ENCODE results near the gene OR6C4. TPM values are rescaled to one million over a fixed set of nuclear protein-coding genes. Genes with fewer than 3 reads are reported as not detected.
"Not testable (repeated sequence)": the region's sequence is repeated elsewhere in the genome, so short reads cannot be mapped to it uniquely, and the experiment has no call there.

OR6C4 gene
- total and polyA plus RNA-seq, 2 experiments from 2014 or later = not detected

- Histone ChIP-seq H3K9me3 (ENCODE audit: low read depth) (no peaks in the 10 kb centered on the region), H4K20me1 (ENCODE audit: insufficient read depth, poor library complexity, severe bottlenecking) (no peaks in the 10 kb centered on the region), H3K27me3 (no peaks in the 10 kb centered on the region), H3K4me3 (no peak overlapping the region), H3K36me3 (replicated peaks; ENCODE audit: insufficient read depth, low read depth) (no peaks in the 10 kb centered on the region), H3K4me2 (no peak overlapping the region), H3K4me1 (ENCODE audit: insufficient read depth) (no peaks in the 10 kb centered on the region), H3K9me2 (replicated peaks; ENCODE audit: insufficient read depth) (no peaks in the 10 kb centered on the region), H3K79me2 (no peaks in the 10 kb centered on the region), H3K27ac (no peak overlapping the region), H2AFZ (no peak overlapping the region)
- WGBS (ENCODE audit: low lambda C conversion rate, missing lambda C conversion rate) = 81% methylated on average over 2 of the region's 2 CpGs
- TF ChIP-seq, protein P1, sequence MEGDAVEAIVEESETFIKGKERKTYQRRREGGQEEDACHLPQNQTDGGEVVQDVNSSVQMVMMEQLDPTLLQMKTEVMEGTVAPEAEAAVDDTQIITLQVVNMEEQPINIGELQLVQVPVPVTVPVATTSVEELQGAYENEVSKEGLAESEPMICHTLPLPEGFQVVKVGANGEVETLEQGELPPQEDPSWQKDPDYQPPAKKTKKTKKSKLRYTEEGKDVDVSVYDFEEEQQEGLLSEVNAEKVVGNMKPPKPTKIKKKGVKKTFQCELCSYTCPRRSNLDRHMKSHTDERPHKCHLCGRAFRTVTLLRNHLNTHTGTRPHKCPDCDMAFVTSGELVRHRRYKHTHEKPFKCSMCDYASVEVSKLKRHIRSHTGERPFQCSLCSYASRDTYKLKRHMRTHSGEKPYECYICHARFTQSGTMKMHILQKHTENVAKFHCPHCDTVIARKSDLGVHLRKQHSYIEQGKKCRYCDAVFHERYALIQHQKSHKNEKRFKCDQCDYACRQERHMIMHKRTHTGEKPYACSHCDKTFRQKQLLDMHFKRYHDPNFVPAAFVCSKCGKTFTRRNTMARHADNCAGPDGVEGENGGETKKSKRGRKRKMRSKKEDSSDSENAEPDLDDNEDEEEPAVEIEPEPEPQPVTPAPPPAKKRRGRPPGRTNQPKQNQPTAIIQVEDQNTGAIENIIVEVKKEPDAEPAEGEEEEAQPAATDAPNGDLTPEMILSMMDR (IDR thresholded peaks at IDR 0.05; ENCODE audit: poor library complexity) = no peak
- TF ChIP-seq EZH2 (IDR thresholded peaks at IDR 0.05; ENCODE audit: borderline replicate concordance) (no peak), EZH2phosphoT487 (IDR thresholded peaks at IDR 0.05; ENCODE audit: low read depth, severe bottlenecking, unreplicated experiment) (no peak)
- no peak for DNase-seq (ENCODE audit: low spot score)
Measured at GRCh38 chr12:55585817-55586216, 36.4 kb downstream of the OR6C4 start.

DNA sequence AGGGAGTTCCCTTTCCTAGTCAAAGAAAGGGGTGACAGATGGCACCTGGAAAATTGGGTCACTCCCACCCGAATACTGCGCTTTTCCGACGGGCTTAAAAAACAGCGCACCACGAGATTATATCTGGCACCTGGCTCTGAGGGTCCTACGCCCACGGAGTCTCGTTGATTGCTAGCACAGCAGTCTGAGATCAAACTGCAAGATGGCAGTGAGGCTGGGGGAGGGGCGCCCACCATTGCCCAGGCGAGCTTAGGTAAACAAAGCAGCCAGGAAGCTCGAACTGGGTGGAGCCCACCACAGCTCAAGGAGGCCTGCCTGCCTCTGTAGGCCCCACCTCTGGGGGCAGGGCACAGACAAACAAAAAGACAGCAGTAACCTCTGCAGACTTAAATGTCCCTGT, 40.8 kb downstream of the OR6C4 start:
- H3K27ac ChIP-seq; H3K9me3 ChIP-seq (ENCODE audit: low read depth); H4K20me1 ChIP-seq (ENCODE audit: insufficient read depth, poor library complexity, severe bottlenecking); H3K36me3 ChIP-seq (replicated peaks; ENCODE audit: insufficient read depth, low read depth); H3K27me3 ChIP-seq; H3K4me1 ChIP-seq (ENCODE audit: insufficient read depth); DNase-seq (ENCODE audit: low spot score); H3K4me2 ChIP-seq; H3K9me2 ChIP-seq (replicated peaks; ENCODE audit: insufficient read depth); H3K79me2 ChIP-seq; H3K4me3 ChIP-seq; H2AFZ ChIP-seq: not testable (repeated sequence)
- 71% methylated on average over 12 of the region's 12 CpGs for WGBS (ENCODE audit: low lambda C conversion rate, missing lambda C conversion rate)

Other genes with a start within 250 kb of the OR6C4 start
- not detected in 2 replicates for gene OR6C1, start 235.3 kb upstream of the OR6C4 start, total RNA-seq
- not detected in 2 replicates for gene OR6C1, start 235.3 kb upstream of the OR6C4 start, polyA plus RNA-seq
- not detected in 2 replicates for gene OR6C3, start 218.9 kb upstream of the OR6C4 start, total RNA-seq
- not detected in 2 replicates for gene OR6C3, start 218.9 kb upstream of the OR6C4 start, polyA plus RNA-seq
- gene OR6C75, start 186.6 kb upstream of the OR6C4 start, total RNA-seq = not detected in 2 replicates
- gene OR6C75, start 186.6 kb upstream of the OR6C4 start, polyA plus RNA-seq = not detected in 2 replicates
- not detected in 2 replicates for gene OR6C65, start 149.1 kb upstream of the OR6C4 start, total RNA-seq
- gene OR6C65, start 149.1 kb upstream of the OR6C4 start, polyA plus RNA-seq = not detected in 2 replicates
- not detected in 2 replicates for gene OR6C76, start 123.3 kb upstream of the OR6C4 start, total RNA-seq
- not detected in 2 replicates for gene OR6C76, start 123.3 kb upstream of the OR6C4 start, polyA plus RNA-seq
- not detected in 2 replicates for gene OR6C2, start 105.5 kb upstream of the OR6C4 start, total RNA-seq
- not detected in 2 replicates for gene OR6C2, start 105.5 kb upstream of the OR6C4 start, polyA plus RNA-seq
- gene OR6C70, start 79.5 kb upstream of the OR6C4 start, total RNA-seq = not detected in 2 replicates
- gene OR6C70, start 79.5 kb upstream of the OR6C4 start, polyA plus RNA-seq = not detected in 2 replicates
- gene OR6C68, start 57.2 kb upstream of the OR6C4 start, total RNA-seq = not detected in 2 replicates
- gene OR6C68, start 57.2 kb upstream of the OR6C4 start, polyA plus RNA-seq = not detected in 2 replicates
- not detected in 2 replicates for gene OR2AP1, start 22.9 kb downstream of the OR6C4 start, total RNA-seq
- not detected in 2 replicates for gene OR2AP1, start 22.9 kb downstream of the OR6C4 start, polyA plus RNA-seq
- not detected in 2 replicates for gene OR10P1, start 87.3 kb downstream of the OR6C4 start, total RNA-seq
- gene OR10P1, start 87.3 kb downstream of the OR6C4 start, polyA plus RNA-seq = not detected in 2 replicates
- 13.0 and 15.2 TPM in 2 replicates for gene ITGA7, start 158.3 kb downstream of the OR6C4 start, total RNA-seq
- 18.9 and 22.8 TPM in 2 replicates for gene ITGA7, start 158.3 kb downstream of the OR6C4 start, polyA plus RNA-seq
- gene BLOC1S1, start 166.4 kb downstream of the OR6C4 start, total RNA-seq = 159 and 177 TPM in 2 replicates
- gene BLOC1S1, start 166.4 kb downstream of the OR6C4 start, polyA plus RNA-seq = 227 and 236 TPM in 2 replicates
- gene RDH5, start 170.8 kb downstream of the OR6C4 start, total RNA-seq = 36.2 and 48.7 TPM in 2 replicates
- gene RDH5, start 170.8 kb downstream of the OR6C4 start, polyA plus RNA-seq = 38.0 and 43.7 TPM in 2 replicates
- gene CD63, start 179.4 kb downstream of the OR6C4 start, total RNA-seq = 1,401 and 1,504 TPM in 2 replicates
- 2,624 and 2,749 TPM in 2 replicates for gene CD63, start 179.4 kb downstream of the OR6C4 start, polyA plus RNA-seq
- 7.9 and 10.8 TPM in 2 replicates for gene GDF11, start 193.5 kb downstream of the OR6C4 start, total RNA-seq
- gene GDF11, start 193.5 kb downstream of the OR6C4 start, polyA plus RNA-seq = 3.7 and 4.1 TPM in 2 replicates

All from hepatocyte (in vitro differentiated cells).